Measurements from ENCODE around the gene SDHAF3. TPM values are rescaled to one million over a fixed set of nuclear protein-coding genes. Genes with fewer than 3 reads are reported as not detected.
"Not testable (repeated sequence)": the region's sequence is repeated elsewhere in the genome, so short reads cannot be mapped to it uniquely, and the experiment has no call there.

SDHAF3 gene
- total and polyA plus RNA-seq, 10 of the 15 experiments (the other 5 are each of a cell fraction or from before 2014, with no cell fraction given): 24.3 to 124 (median 63.5) TPM

DNA sequence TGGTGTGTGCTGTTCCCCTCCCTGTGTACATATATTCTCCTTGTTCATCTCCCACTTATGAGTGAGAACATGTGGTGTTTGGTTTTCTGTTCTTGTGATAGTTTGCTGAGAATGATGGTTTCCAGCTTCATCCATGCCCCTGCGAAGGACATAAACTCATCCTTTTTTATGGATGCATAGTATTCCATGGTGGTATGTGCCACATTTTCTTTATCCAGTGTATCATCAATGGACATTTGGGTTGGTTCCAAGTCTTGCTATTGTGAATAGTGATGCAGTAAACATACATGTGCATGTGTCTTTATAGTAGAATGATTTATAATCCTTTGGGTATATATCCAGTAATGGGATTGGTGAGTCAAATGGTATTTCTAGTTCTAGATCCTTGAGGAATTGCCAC, 44.1 kb downstream of the SDHAF3 start:
- FAIRE-seq; H3K4me3 ChIP-seq; in situ Hi-C loops (cut with MboI); H2AFZ ChIP-seq (ENCODE audit: control insufficient read depth, low read depth, low read length); ATAC-seq; H3K79me2 ChIP-seq (ENCODE audit: control insufficient read depth, insufficient read depth, low read length); H3K9me3 ChIP-seq (replicated peaks; ENCODE audit: control insufficient read depth, insufficient read depth, low read length); intact Hi-C loops (cut with micrococcal nuclease; ENCODE audit: unreplicated experiment); H3K9ac ChIP-seq (ENCODE audit: control insufficient read depth, insufficient read depth, low read length); H3K4me1 ChIP-seq (ENCODE audit: control insufficient read depth, insufficient read depth, low read length); H3K36me3 ChIP-seq (ENCODE audit: control insufficient read depth in 2 of 2, insufficient read depth in 2 of 2, low read length in 1 of 2); BruUV-seq (replicated peaks); DNase-seq (ENCODE audit: low read depth, low spot score); H4K20me1 ChIP-seq (ENCODE audit: control insufficient read depth, insufficient read depth); H3K4me2 ChIP-seq (ENCODE audit: control insufficient read depth, insufficient read depth); H3K27me3 ChIP-seq (replicated peaks in 1 of 2; ENCODE audit: control insufficient read depth in 2 of 2, insufficient read depth in 2 of 2, low read length in 1 of 2); H3K27ac ChIP-seq (ENCODE audit: control insufficient read depth, insufficient read depth); RAD21 ChIA-PET (ENCODE audit: unreplicated experiment); POLR2A ChIA-PET: not testable (repeated sequence)
- WGBS (ENCODE audit: insufficient coverage, insufficient replicate concordance, low lambda C conversion rate, missing lambda C conversion rate): 100% methylated on average over 1 of the region's 1 CpG
- ChIA-PET CTCF (interaction anchor here (1.1 kb wide), 1 partner anchor 10 kb away, joined by 4 read pairs; no protein-coding TSS in a partner anchor), SMC1A (ENCODE audit: uncharacterized antibody, unreplicated experiment) (interaction anchor here (1.7 kb wide), 1 partner anchor 14 kb away, joined by 3 read pairs; no protein-coding TSS in a partner anchor)

DNA sequence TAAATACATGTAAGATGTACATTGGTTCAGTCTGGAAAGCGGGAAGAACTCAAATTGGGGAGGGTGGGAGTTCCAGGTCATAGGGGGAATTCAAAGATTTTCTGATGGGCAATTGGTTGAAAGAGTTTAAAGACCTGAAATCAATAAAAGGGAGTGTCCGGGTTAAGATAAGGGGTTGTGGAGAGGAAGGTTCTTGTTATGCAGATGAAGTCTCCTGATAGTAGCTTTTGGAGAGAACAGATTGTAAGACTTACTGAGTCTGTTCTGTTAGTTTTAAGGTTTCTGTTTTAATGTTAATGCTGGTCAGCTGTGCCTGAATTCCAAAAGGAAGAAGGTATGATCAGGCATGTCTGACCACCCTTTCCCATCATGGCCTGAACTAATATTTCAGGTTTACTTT, 48.8 kb downstream of the SDHAF3 start:
- Histone ChIP-seq H3K27ac (ENCODE audit: control insufficient read depth, insufficient read depth) (no peak overlapping the region), H3K4me2 (ENCODE audit: control insufficient read depth, insufficient read depth) (no peak overlapping the region), H3K36me3 (ENCODE audit: control insufficient read depth in 2 of 2, insufficient read depth in 2 of 2, low read length in 1 of 2) (no peaks in the 10 kb centered on the region), H4K20me1 (ENCODE audit: control insufficient read depth, insufficient read depth) (no peaks in the 10 kb centered on the region), H3K27me3 (replicated peaks in 1 of 2; ENCODE audit: control insufficient read depth in 2 of 2, insufficient read depth in 2 of 2, low read length in 1 of 2) (no peaks in the 10 kb centered on the region), H2AFZ (ENCODE audit: control insufficient read depth, low read depth, low read length) (no peak overlapping the region), H3K4me3 (no peak overlapping the region), H3K9me3 (replicated peaks; ENCODE audit: control insufficient read depth, insufficient read depth, low read length) (peaks cover 9% of the 10 kb centered on the region), H3K79me2 (ENCODE audit: control insufficient read depth, insufficient read depth, low read length) (no peaks in the 10 kb centered on the region), H3K4me1 (ENCODE audit: control insufficient read depth, insufficient read depth, low read length) (no peaks in the 10 kb centered on the region), H3K9ac (ENCODE audit: control insufficient read depth, insufficient read depth, low read length) (no peak overlapping the region)
- ATAC-seq (no peak), FAIRE-seq (no peak), DNase-seq (ENCODE audit: low read depth, low spot score) (no peak)
- ChIA-PET RAD21 (ENCODE audit: unreplicated experiment) (no interaction called here), CTCF (no interaction called here), POLR2A (no interaction called here), SMC1A (ENCODE audit: uncharacterized antibody, unreplicated experiment) (no interaction called here)
- intact Hi-C loops (cut with micrococcal nuclease; ENCODE audit: unreplicated experiment) (no loop called here), in situ Hi-C loops (cut with MboI) (no loop called here)
- 100% methylated on average over 2 of the region's 2 CpGs for WGBS (ENCODE audit: insufficient coverage, insufficient replicate concordance, low lambda C conversion rate, missing lambda C conversion rate)
- no TSS peak for BruUV-seq (replicated peaks)
- no peak for TF ChIP-seq JUNB (IDR thresholded peaks at IDR 0.05)
- TF ChIP-seq, protein P1, sequence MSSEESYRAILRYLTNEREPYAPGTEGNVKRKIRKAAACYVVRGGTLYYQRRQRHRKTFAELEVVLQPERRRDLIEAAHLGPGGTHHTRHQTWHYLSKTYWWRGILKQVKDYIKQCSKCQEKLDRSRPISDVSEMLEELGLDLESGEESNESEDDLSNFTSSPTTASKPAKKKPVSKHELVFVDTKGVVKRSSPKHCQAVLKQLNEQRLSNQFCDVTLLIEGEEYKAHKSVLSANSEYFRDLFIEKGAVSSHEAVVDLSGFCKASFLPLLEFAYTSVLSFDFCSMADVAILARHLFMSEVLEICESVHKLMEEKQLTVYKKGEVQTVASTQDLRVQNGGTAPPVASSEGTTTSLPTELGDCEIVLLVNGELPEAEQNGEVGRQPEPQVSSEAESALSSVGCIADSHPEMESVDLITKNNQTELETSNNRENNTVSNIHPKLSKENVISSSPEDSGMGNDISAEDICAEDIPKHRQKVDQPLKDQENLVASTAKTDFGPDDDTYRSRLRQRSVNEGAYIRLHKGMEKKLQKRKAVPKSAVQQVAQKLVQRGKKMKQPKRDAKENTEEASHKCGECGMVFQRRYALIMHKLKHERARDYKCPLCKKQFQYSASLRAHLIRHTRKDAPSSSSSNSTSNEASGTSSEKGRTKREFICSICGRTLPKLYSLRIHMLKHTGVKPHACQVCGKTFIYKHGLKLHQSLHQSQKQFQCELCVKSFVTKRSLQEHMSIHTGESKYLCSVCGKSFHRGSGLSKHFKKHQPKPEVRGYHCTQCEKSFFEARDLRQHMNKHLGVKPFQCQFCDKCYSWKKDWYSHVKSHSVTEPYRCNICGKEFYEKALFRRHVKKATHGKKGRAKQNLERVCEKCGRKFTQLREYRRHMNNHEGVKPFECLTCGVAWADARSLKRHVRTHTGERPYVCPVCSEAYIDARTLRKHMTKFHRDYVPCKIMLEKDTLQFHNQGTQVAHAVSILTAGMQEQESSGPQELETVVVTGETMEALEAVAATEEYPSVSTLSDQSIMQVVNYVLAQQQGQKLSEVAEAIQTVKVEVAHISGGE (CRISPR knock-in tag; IDR thresholded peaks at IDR 0.05): no peak
- TF ChIP-seq SREBF1 (IDR thresholded peaks at IDR 0.05; ENCODE audit: low read length): no peak
- no peak for TF ChIP-seq CHD2 (IDR thresholded peaks at IDR 0.05; ENCODE audit: borderline replicate concordance, low read depth, low read length)
- no peak for TF ChIP-seq KAT2A (conservative IDR thresholded peaks at IDR 0.05; ENCODE audit: control insufficient read depth, low read depth, low read length)
- no peak for TF ChIP-seq CEBPB (IDR thresholded peaks at IDR 0.05; ENCODE audit: borderline replicate concordance in 1 of 2, low read depth in 2 of 2, low read length in 2 of 2)
- TF ChIP-seq TCF7 (IDR thresholded peaks at IDR 0.05; ENCODE audit: borderline replicate concordance): no peak
- no peak for TF ChIP-seq JUND (IDR thresholded peaks at IDR 0.05; ENCODE audit: low read depth, low read length)
- TF ChIP-seq BRCA1 (IDR thresholded peaks at IDR 0.05; ENCODE audit: low read depth, low read length): no peak
- no peak for TF ChIP-seq TARDBP (IDR thresholded peaks at IDR 0.05; ENCODE audit: borderline replicate concordance)
- TF ChIP-seq SUZ12 (IDR thresholded peaks at IDR 0.05; ENCODE audit: unreplicated experiment): no peak
- TF ChIP-seq, protein P2, sequence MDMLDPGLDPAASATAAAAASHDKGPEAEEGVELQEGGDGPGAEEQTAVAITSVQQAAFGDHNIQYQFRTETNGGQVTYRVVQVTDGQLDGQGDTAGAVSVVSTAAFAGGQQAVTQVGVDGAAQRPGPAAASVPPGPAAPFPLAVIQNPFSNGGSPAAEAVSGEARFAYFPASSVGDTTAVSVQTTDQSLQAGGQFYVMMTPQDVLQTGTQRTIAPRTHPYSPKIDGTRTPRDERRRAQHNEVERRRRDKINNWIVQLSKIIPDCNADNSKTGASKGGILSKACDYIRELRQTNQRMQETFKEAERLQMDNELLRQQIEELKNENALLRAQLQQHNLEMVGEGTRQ (IDR thresholded peaks at IDR 0.05; ENCODE audit: borderline replicate concordance, low read depth, low read length): no peak
- TF ChIP-seq, protein P3, sequence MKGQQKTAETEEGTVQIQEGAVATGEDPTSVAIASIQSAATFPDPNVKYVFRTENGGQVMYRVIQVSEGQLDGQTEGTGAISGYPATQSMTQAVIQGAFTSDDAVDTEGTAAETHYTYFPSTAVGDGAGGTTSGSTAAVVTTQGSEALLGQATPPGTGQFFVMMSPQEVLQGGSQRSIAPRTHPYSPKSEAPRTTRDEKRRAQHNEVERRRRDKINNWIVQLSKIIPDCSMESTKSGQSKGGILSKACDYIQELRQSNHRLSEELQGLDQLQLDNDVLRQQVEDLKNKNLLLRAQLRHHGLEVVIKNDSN (IDR thresholded peaks at IDR 0.05; ENCODE audit: borderline replicate concordance, extremely low read length, insufficient read depth, low read depth, low read length): no peak

Measured in GM12878 (cell line).